ENCODE data around the gene LRMDA. TPM values are rescaled to one million over a fixed set of nuclear protein-coding genes. Genes with fewer than 3 reads are reported as not detected.

Gene LRMDA
- total RNA-seq, 4 donors from 2014 or later, result 1.4 to 23.1 (median 3.6) TPM

DNA sequence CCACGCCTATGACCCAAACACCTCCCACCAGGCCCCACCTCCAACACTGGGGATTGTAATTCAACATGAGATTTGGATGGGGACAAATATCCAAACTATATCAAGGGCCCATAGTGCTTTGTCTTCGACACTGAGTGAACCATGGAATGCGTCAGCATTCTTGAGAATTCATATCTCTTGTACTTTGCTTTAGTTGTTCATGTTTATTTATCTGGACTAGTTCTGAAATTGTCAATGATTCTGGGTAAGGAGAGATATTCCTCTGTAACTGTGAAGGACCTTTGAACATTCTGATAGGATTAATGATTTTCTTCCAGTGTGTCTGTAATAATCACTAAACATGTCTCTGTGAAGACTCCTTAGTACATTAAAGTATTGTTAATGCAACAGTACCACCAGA, 374.8 kb downstream of the LRMDA start:
- H3K4me3 ChIP-seq, result no peak overlapping the region
- H3K36me3 ChIP-seq, result no peaks in the 10 kb centered on the region
- H3K4me1 ChIP-seq, result peaks cover 0 to 6% (median 0%) of the 10 kb centered on the region in 4 donors
- TF ChIP-seq, protein P1, sequence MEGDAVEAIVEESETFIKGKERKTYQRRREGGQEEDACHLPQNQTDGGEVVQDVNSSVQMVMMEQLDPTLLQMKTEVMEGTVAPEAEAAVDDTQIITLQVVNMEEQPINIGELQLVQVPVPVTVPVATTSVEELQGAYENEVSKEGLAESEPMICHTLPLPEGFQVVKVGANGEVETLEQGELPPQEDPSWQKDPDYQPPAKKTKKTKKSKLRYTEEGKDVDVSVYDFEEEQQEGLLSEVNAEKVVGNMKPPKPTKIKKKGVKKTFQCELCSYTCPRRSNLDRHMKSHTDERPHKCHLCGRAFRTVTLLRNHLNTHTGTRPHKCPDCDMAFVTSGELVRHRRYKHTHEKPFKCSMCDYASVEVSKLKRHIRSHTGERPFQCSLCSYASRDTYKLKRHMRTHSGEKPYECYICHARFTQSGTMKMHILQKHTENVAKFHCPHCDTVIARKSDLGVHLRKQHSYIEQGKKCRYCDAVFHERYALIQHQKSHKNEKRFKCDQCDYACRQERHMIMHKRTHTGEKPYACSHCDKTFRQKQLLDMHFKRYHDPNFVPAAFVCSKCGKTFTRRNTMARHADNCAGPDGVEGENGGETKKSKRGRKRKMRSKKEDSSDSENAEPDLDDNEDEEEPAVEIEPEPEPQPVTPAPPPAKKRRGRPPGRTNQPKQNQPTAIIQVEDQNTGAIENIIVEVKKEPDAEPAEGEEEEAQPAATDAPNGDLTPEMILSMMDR (IDR thresholded peaks at IDR 0.05), result no peak
- TF ChIP-seq POLR2A (IDR thresholded peaks at IDR 0.05), result no peak
- no peaks in the 10 kb centered on the region for H3K27me3 ChIP-seq
- DNase-seq, result no peak
- H3K27ac ChIP-seq, result no peak overlapping the region
- no peaks in the 10 kb centered on the region for H3K9me3 ChIP-seq

DNA sequence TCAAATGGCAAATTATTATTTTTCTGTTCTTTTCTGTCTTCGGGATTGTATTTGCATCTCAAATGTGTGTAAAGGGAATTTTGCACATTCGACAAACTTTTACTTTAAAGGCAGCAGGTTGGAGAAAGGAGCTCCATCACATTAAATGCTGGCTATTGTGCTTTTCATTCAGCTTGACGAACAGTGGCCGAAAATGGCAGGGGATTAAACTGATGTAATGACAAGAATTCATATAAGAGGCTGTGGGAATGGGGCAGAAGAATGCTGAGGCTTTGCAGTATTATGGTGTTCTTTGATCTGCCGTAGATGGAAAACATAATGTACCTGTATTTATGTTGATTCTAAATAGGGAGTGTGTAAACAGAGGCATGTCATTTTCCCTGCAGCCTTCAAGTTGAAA, 376.0 kb downstream of the LRMDA start:
- Histone ChIP-seq H3K4me3 (no peak overlapping the region), H3K9me3 (no peaks in the 10 kb centered on the region), H3K27ac (no peak overlapping the region), H3K36me3 (no peaks in the 10 kb centered on the region), H3K27me3 (no peaks in the 10 kb centered on the region), H3K4me1 (peaks cover 0 to 6% (median 0%) of the 10 kb centered on the region in 4 donors)
- TF ChIP-seq POLR2A (IDR thresholded peaks at IDR 0.05), result no peak
- TF ChIP-seq, protein P1 (IDR thresholded peaks at IDR 0.05), result no peak
- DNase-seq, result no peak

DNA sequence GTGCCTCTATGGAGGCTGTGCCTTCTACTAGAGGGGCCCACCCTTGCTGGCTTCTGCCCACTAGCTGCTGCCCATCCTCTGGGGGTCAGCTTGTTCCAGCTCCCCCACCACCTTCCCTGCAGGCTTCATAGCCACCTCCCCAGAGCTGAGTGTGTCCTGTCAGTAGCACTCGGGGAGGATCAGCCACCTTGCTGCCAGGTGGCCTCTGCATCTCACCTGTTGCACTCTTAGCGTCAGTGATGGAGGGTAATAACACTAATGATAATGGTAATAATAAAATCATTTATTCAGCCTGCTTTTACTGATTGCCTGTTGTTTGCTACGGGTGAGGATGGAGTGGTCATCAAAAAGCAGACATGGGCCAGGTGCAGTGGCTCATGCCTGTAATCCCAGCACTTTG, 377.6 kb downstream of the LRMDA start:
- no peak for DNase-seq
- H3K27me3 ChIP-seq, result no peaks in the 10 kb centered on the region
- no peaks in the 10 kb centered on the region for H3K4me1 ChIP-seq
- H3K27ac ChIP-seq, result no peak overlapping the region
- H3K9me3 ChIP-seq, result no peaks in the 10 kb centered on the region
- H3K36me3 ChIP-seq, result no peaks in the 10 kb centered on the region
- TF ChIP-seq, protein P1 (IDR thresholded peaks at IDR 0.05), result no peak
- no peak for TF ChIP-seq POLR2A (IDR thresholded peaks at IDR 0.05)
- no peak overlapping the region for H3K4me3 ChIP-seq

DNA sequence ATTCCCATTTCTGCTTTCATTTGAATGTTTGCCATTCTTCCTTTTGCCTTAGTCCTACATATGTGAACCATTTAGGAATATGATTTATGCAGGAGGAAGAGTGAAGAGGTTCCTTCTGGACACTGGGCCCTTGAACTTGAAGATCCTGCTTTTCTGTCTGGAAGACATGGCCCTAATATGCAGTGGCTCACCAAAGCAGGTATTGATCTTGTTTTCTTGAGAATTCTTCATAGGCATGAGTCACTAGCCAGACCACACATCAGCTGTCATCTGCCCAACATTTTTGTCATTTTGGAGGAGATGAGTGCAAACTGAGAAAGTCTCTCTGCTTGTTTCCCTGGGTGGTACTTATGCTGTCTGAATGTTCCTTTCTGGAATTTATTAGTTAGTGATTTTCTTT, 382.6 kb downstream of the LRMDA start:
- H3K27ac ChIP-seq, result no peak overlapping the region
- no peaks in the 10 kb centered on the region for H3K36me3 ChIP-seq
- no peaks in the 10 kb centered on the region for H3K4me1 ChIP-seq
- TF ChIP-seq POLR2A (IDR thresholded peaks at IDR 0.05), result no peak
- TF ChIP-seq, protein P1 (IDR thresholded peaks at IDR 0.05), result no peak
- no peak overlapping the region for H3K4me3 ChIP-seq
- no peak for DNase-seq
- H3K27me3 ChIP-seq, result no peaks in the 10 kb centered on the region
- H3K9me3 ChIP-seq, result no peaks in the 10 kb centered on the region

DNA sequence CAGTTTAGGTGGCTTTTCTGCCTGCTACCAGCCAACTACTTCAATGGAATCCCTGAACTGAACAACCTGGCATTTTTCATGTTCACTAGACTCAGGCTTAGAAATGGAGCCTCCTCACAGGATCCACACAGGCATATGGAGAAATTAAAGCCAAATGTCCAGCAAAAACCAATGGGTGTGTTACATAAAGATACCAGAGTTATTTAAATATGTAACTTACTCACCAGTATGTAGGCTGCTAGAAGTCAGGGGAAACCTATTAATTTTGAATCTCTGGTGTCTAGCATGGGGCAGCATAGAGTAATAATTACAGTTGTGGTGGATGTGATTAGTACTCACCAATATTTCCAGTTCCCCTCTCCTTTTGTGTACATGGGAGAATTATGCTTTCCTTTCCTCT, 383.6 kb downstream of the LRMDA start:
- Histone ChIP-seq H3K36me3 (no peaks in the 10 kb centered on the region), H3K9me3 (no peaks in the 10 kb centered on the region), H3K4me3 (no peak overlapping the region), H3K27ac (no peak overlapping the region), H3K4me1 (no peaks in the 10 kb centered on the region), H3K27me3 (no peaks in the 10 kb centered on the region)
- TF ChIP-seq, protein P1 (IDR thresholded peaks at IDR 0.05), result no peak
- no peak for TF ChIP-seq POLR2A (IDR thresholded peaks at IDR 0.05)
- DNase-seq, result no peak

DNA sequence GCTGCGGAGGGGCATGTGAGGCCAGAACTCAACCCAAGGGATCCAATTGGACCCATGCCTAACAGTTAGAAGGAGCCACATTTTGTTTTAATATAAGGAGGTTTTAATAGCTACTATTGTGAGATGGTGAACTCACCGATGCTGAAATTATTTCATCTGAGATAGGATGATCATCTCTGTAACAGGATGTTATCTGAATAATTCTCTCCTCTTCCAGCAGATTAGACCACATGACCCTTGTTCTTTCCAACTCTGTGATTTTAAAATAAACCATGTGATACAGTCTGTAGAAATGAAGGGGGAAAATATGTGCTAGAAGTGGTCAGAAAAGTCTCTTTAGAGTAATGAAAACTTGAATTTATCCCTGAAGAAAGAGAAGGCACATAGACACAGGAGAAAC, 385.8 kb downstream of the LRMDA start:
- Histone ChIP-seq H3K36me3 (no peaks in the 10 kb centered on the region), H3K4me3 (no peak overlapping the region), H3K27me3 (no peaks in the 10 kb centered on the region), H3K9me3 (no peaks in the 10 kb centered on the region), H3K4me1 (no peaks in the 10 kb centered on the region), H3K27ac (no peak overlapping the region)
- DNase-seq, result no peak
- TF ChIP-seq, protein P1 (IDR thresholded peaks at IDR 0.05), result no peak
- no peak for TF ChIP-seq POLR2A (IDR thresholded peaks at IDR 0.05)
